Renal pelvis (tissue), 4 donors: ENCODE data around the gene PROB1. TPM values are rescaled to one million over a fixed set of nuclear protein-coding genes. Genes with fewer than 3 reads are reported as not detected.
"Not testable (repeated sequence)": the region's sequence is repeated elsewhere in the genome, so short reads cannot be mapped to it uniquely, and the experiment has no call there.

Experiments
- DNase-seq: peaks from one replicate; pipeline ENCODE4 v3.0.0-alpha.2; 2013
- polyA plus RNA-seq, 3 donors: library from polyadenylated mRNA; unstranded; fragments of 120-200 nt; gene quantifications; one replicate each; pipeline ENCODE4 v1.2.1, GENCODE V29; 2013; ENCODE audit not compliant: insufficient read length in 3 of 3

PROB1 gene
- polyA plus RNA-seq, 3 donors = 2.8 to 4.2 (median 3.5) TPM

DNA sequence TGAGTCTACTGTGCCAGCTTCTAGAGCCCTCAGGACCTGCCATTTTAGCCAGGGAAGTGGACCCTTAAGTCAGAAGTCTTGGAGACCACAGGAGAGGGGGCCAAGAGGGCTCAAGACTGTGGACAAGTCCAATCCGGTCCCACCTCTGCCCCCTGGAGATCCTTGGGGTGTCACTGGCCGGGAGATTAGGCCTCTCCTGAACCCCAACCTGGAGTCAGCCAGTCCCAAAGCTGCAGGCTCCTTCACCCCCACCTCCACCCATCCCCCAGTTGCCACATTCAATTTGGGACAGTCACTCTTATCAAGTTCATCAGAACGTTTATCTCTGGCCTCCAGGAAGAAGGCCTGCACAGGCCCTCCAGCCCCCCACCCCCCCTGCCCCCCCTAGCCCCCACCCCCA lies 12.1 kb downstream of the PROB1 start:
- no peak for DNase-seq

DNA sequence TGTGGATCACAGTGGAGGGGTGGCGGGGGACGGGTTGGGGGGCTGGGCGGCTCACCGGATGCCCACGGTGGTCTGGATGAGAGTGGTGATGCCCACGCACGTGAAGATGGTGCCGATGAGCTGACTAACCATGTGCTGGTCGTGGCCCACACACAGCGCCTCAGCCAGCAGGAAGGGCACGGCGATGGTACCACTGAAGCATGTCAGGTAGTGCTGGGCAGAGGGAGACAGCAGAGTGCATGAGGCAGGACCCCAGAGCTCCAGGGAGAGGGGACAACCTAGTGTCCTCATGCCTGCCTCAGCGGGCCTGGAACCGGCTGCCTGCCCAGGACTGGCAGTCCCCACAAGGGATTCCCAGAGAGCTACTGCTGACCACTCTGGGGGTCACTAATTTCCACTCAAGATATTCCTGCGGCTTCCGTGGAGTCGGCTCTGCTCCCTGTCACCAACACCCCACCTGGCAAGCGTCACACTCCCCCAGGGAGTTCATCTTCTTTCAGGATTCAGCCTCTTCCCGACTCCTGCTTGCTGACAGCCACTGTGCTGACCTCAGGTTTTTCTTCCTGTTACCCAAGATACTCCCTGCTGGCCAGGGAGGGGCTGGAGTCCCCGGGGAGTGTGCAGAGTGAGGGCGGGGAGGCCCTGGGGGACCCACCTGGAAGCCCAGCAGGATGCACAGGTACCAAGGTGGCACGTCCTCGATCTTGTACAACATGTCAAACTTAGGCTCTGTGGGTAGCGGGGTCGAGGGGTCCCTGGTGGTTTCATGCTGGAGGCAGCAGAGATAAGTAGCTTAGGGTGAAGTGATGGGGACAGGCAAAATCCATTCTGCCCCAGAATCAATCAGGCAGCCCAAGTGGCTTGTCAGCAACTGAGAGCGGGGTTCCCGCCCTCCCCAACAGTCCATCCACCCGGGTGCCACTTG lies 12.8 kb downstream of the PROB1 start:
- no peak for DNase-seq

DNA sequence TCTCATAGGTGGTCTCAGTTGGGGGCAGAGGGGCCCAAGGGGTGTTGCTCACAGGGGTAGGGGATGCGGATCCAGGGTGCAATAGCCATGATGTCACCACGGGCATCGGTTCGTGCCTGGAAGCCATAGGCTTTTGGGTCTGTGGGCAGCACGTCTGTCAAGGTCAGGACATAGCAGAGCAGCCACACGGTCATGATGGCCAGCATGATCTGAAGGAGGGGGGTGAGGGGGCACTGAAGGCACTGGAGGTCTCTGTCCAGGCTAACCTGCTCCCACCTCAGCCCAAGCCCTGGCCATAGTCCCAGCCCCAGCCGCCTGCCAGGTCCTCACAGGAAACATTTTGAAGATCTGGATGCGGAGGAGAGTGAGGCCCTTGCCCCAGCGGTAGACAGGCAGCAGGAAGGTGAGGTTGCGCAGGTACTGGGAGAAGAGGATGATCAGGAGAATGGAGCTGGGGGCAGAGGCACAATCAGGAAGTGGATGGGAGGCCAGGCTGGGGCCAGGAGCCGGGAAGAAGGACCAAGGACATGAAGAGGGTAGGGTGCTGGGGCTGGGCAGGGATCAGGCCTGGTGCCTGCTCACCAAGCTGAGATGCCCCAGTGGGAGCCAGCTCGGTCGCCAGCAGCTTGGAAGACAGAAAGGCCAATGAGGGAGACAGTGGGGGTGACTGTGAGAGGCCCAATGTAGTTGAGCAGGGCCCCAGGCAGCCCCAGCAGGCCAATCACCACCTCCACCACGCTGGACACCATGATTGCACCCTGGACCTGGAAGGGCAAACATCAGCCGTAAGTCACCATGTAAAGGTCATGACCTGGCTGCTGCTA lies 15.1 kb downstream of the PROB1 start:
- DNase-seq = no peak

DNA sequence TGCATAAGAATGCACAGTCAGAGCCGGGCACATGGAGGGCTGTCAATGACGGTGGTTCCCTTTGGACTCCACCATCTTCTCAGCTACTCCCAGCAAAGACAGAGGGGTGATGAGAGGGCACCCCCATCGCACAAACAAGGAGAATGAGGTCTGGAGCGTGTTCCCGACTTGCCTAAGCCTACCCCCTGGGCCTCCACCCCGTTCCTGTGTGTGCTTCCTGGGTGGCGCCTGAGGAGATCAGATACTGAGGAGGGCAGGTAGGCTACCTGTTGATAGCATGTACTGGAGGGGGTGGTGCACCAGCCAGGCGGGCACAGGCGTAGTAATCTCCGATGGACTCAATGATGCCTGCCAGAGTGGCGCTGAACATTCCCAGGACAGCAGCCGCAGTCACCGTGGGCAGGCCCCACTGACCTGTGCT lies 16.0 kb downstream of the PROB1 start:
- DNase-seq = no peak

DNA sequence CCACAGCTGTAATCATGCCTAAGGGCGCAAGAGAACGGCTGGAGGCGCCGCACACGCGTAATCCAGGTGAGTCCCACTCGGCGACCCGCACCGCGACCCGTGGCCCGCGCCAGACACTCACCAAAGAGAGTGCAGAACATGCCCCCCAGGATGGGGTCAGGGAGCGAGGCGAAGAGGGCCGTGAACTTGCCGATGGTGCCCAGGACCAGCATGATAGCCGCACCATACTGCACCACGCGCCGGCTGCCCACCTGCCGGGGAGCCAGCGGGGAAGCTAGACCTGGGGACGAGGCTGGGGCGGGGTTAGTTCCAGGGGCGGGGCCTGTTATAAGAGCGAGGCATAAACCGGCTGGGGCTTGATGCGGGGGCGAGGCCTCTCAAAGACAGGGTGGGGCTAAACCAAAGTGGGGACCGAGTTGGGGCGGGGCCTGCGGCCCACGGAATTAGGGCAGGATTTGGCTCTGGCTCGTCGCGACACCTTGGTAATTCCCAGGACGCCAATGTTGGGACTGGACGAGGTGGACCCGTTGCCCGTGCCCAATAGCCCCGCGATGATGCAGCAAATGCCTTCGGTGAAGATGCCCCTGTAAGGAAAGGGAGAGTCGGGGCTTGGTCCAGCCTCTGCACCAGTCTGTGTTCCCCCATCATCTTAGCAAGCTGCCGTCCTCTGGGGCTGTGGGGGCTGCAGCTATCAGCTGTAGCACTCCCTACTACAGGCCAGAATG lies 16.6 kb downstream of the PROB1 start:
- DNase-seq = no peak

DNA sequence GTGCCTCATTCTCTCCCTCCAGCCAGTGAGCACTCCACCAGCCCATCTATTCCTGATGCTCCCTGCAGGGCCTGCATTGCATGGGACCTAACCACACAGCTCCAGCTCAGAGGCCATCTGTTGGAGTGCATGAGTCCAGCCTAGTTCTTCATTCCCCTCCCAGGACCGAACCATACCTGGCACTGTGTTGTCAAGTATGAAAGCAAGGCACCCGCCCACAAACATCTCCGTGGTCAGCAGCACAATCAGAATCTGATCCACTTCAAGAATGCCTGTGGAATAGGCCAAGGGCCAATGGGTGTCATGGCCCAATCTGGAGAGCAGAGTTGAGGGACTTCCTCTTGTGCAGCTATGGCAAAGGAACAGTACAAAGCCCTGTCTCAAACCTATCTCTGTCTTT lies 17.7 kb downstream of the PROB1 start:
- DNase-seq = no peak

DNA sequence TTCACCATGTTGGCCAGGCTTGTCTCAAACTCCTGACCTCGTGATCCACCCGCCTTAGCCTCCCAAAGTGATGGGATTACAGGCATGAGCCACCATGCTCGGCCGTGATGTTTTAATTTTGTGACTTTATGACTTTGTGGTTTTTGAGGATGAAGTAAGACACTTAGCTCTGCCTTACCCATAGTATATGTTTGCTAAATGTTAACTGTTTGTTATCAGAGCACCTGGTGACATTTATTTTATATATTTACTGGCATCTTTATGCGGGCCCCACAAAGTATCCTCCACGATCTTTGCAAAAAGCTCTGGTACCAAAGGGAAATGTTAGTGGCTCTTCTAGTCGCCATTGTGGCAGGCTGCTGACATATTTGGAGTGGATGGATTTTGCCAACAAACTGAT lies 18.5 kb downstream of the PROB1 start:
- DNase-seq = no peak

DNA sequence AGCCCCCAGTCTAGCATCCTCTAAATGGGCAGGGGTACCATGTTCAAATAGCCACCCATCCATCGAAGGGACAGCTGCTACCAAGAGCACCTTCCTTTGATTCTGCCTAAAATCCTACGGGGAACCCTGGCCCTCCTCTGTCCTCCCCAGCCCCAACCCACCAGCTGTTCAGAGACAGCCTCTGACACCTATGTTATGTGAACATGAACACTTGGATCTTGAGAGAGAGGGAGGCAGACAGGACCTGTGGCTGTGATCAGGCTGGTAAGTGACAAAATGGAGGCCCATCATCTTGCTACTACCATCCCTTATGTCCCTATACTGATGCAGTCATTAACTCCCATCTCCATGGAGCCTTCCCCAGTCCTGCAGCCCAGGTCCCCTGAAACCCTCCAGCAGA lies 20.0 kb downstream of the PROB1 start:
- no peak for DNase-seq

DNA sequence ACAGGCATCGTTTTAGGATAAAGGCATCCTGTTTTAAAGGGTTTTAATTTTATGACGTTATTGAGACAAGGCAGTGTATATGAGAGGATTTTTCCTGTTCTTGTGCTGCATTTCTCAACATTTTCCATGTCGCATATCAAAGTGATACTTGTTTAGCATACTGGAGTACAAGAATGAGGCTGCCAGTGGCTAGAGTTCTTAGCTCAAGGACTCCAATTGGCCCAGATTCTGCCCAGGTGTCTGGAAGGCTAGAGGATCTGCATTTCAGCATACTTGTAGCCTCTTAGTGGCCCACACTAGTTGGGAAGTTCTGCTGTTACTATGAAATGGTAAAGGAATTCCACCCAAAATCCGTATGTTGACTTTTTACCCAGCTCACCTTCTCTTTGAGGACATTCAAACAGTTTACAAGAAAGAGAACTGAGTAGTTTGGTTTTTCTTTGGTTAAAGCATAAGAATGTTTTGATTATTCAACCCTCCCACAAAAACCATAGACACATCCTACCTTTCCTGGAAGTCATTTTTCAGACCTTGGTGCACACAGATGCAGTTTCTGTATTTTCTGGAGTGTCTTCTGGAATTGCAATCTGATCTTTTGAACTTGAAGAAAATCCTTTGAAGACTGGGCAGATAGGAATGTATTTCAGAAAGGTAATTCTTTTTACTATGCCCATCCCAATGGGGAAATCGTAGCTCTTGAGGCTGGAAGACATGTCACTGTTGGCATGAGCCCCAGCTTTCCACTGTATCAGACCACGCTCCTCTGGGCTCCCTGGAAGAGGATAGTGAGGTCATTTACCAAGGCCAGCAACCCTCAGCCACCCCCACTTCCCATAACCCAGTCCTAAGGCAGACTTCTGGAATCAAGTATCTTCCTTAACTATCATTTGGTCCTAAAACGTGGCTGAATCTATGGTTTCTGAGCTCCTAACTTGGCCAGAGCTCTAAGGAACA lies 23.1 kb downstream of the PROB1 start:
- no peak for DNase-seq

DNA sequence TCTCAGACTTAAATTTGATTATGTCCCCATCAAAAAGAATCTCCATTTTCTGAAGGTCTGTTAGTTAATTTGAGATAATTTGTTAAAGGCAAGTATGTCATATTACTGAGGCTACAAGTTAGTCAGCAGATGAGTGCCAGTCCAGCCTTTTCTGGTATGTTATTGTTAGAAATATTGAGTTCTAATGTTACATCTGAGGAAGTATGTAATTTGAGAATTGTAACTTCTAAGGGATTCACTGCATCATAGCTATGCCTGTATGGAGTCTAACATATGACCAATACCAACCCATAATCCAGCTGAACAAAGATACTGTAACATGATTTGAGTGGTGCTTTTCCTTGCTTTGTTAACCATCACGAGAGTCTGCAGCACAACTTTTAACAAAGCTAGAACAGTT lies 25.7 kb downstream of the PROB1 start:
- DNase-seq = no peak

DNA sequence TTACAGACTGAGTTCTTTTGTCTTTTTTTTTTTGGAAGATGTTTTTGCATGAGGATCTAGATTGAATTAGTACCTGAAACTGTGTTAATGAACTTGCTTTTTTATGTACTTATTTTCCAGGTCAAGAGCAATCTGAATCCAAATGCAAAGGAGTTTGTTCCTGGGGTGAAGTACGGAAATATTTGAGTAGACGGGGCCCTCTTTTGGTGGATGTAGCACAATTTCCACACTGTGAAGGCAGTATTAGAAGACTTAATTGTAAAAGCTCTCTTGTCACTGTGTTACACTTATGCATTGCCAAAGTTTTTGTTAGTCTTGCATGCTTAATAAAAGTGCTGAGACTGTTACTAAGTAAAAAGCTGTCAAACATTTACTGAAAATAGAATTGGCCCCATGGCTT lies 26.3 kb downstream of the PROB1 start:
- DNase-seq = no peak

DNA sequence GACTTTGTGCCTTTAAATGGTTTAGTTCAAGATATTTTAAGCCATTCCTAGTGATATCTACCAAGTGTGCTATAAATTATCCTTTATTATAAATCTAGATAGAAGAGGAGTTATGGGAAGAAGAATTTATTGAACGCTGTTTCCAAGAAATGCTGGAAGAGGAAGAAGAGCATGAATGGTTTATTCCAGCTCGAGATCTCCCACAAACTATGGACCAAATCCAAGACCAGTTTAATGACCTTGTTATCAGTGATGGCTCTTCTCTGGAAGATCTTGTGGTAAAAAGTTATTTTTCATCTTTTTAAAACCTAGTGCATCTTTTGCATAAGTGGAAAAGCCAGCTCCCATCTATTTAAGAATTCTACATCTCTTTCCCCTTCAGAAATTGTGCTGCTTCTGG lies 30.4 kb downstream of the PROB1 start:
- DNase-seq = no peak

DNA sequence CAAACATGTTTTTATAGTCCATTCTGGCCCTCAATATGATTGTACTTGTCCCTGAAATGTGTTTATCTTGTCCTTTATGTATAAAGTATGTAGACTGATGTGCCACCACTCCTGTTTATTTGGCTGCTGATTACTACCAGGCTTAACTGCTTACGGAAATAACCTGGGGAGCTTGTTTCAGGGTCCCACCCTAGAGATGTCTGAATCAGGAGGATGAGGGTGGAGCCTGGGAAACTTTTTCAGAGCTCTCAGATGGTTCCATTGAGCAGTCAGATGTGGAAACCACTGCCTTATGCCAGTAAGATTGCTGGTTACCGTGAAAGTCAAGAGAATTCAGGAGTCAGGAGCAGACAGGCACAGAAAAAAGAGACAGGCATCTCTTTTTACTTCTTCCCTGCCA lies 31.0 kb downstream of the PROB1 start:
- DNase-seq = no peak

DNA sequence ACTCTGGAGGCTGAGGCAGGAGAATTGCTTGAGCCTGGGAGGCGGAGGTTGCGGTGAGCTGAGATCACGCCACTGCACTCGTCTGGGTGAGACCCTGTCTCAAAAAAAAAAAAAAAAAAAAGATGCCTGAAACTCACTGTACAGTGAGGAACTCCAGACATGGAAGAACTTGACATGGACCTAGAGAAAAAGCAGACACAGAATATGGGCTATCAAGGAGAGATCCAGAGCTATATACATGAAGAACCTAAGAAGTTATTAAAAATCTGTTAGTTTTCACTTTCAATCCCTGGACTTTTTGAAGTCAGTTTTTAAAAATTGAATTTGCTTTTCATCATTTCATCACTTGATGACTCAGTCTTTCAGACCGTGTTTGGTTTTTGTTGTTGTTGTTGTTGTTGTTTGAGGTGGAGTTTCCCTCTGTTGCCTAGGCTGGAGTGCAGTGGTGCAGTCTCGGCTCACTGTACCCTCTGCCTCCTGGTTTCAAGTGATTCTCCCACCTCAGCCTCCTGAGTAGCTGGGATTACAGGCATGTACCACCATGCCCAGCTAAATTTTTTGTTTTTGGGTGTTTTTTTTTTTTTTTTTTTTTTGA lies 33.0 kb downstream of the PROB1 start:
- no peak for DNase-seq

DNA sequence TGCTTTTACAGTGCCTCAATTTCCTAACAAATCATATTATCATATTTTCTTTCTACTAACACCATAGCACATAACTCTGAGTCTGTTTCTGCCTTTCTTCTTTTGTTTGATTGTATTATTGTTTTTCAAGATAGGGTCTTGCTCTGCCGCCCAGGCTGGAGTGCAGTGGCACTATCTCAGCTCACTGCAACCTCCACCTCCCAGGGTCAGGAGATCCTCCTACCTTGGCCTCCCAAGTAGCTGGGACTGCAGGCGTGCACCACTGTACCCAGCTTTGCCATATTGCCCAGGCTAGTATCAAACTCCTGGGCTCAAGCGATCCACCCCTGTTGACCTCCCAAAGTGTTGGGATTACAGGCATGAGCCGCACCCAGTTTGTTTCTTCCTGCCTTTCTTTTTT lies 34.5 kb downstream of the PROB1 start:
- no peak for DNase-seq

DNA sequence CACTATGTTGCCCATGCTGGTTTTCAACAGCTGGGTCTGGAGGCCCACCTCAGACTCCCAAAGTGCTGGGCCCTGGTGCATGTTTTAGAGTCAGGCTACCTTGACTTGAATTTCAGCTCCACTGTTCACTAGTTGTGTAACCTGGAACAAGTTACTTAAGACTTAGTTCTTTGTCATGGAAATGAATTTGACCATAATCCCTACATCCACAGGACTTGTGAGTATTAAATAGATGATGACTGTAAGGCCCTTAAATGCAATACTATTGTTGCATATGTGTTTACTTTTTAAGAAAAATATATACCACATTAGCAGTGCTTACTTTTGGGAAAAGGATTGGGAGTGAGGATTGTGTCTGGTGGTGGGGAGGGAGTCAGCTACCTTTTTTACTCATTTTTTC lies 36.8 kb downstream of the PROB1 start:
- DNase-seq = no peak

DNA sequence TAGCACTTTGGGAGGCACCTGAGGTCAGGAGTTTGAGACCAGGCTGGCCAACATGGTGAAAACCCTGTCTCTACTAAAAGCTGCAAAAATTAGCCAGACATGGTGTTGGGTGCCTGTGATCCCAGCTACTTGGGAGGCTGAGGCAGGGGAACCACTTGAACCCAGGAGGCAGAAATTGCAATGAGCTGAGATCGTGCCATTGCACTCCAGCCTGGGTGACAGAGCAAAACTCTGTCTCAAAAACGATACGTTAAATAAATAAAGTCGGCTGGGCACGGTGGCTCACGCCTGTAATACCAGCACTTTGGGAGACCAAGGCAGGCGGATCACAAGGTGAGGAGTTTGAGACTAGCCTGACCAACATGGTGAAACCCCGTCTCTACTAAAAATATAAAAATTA lies 39.0 kb downstream of the PROB1 start:
- not testable (repeated sequence) for DNase-seq

DNA sequence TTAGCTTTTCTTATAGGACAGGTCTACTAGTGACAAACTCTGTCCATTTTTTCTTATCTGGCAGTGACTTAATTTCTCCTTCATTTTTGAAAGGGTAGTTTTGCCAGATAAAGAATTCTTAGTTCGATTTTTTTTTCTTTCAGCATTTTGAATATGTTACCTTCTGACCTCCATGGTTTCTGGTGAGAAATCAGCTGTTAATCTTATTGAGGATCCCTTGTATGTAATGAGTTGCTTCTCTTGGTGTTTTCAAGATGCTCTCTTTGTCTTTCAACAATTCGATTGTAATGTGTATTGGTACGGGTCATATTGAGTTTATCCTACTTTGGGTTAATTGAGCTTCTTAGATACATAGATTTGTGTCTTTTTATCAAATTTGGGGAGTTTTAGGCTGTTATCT lies 40.7 kb downstream of the PROB1 start:
- DNase-seq = no peak

DNA sequence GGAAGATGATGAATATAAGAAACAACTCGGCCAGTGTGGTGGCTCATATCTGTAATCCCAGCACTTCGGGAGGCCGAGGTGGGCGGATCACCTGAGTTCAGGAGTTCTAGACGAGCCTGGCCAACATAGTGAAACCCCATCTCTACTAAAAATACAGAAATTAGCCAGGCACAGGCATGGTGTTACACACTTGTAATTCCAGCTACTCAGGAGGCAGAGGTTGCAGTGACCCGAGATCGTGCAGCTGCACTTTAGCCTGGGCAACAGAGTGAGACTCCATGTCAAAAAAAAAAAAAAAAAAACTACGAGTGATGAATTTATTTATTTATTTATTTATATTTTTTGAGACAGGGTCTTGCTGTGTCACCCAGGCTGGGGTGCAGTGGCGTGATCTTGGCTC lies 47.0 kb downstream of the PROB1 start:
- not testable (repeated sequence) for DNase-seq

DNA sequence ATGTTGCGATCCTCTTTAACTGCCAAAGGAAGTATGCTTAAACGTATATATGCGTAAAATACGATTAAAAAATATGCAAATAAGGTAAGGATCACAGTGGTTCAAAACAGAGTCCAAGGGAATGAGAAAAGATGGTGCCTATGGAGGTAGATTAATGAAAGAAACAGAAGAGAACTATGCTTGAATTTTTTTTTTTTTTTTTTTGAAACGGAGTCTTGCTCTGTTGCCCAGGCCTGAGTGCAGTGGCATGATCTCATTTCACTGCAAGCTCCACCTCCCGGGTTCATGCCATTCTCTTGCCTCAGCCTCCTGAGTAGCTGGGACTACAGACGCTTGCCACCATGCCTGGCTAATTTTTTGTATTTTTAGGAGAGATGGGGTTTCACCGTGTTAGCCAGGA lies 49.5 kb downstream of the PROB1 start:
- not testable (repeated sequence) for DNase-seq

DNA sequence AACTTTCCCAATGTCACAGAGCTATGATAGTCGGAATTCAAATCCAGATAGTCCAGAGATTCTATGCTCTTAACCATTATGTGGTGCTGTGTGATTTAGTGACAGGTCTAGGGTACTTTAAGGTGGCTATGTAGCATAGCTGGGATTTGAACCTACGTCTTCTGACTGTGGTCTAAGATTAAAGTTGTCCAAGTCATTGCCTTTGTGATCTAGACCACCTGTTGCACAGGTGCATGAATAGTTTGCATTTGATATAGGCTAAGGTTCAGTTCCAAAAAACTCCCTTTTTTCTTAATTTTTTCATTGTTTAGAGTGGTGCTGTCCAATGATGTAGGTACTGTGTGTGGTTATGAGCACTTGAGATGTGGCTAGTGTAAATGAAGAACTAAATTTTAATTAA lies 50.7 kb downstream of the PROB1 start:
- DNase-seq = no peak
